Activated CD4-positive, alpha-beta T cell treated with anti-CD3 and anti-CD28 coated beads for 4 hours (primary cell): ENCODE measurements around the gene FARP1.

Experiments
- DNase-seq, 2 donors: peaks; one replicate each; pipeline ENCODE4 v3.0.0-alpha.2; 2020

FARP1 gene

DNA sequence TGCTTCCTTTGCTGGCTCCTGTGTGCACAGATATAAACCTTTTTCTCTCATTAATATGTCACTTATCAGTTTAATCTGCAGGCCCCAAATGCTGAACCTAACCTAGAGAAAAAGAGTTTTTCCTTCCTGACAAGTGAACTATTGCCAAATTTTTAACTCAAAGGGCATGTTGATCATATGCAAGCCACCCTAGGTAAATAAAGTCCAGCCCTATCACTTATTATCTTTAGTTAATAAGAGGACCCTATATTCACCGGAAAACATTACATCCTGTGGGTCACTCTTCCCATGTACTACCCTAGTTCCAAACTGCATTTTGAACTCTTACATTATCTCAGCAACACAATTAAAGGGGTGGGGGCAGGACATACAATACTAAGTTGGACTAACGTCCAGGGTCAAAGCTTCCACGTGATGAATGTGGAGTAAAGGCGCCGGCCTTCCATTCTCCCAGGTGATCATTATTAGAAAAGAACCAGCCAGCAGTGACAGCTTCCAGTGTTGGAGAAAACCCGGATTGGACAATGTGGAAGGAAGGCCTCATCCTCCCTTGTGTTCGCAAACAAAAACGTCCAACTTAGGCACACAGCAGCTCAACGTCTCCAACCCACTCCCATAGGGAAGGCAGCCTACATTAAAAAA, 347.4 kb downstream of the FARP1 start:
- no peak for DNase-seq

DNA sequence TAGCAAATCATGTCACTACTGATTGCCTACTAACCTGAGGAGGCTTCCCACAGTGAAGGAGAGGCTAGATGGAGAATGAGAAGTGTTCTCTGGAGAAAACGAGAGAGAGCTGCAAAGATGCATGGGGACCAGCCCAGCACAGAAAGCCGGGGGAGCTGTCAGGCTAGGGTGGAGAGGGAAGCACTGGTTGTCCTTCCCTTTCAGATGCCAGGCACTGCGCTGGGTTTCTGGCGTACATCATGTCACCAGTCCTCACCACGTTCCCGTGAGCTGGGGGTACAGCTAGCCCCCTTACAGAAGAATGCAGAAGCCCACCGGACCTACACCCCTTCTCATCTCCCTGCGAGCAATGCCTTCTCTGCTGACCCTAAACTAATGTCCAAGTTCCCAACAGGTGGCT, 348.0 kb downstream of the FARP1 start:
- no peak for DNase-seq

DNA sequence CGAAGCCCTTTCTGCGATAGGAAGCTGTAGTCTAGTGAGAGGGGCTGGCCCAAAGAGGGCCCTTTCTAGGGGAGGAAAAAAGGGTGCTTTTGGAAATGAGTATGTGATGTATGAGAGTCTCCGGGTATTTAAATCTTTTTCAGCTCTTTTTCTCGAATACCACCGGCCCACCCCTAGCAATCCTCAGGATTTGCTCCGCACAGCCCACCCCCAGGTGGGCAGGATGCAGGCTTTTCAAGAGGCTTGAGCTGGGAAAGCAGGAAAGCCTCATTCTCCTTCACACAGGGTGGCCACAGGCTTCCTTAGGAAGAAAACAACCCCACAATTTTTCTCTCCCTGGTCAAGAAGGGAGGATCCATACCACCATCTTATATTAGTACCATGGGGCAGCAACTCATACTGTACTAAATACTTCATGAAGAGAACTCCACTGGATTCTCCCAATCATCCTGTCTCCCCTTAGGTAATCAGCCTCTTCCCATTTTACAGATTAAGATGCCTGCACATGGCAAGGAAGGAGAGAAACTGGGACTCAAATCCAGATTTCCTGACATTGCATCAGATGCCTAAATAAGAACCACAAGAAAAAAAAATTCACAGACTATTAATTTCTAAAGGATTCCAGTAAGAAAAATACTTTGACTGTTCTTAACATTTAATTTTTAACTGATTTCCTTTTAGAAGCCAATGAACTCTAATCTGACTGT, 349.6 kb downstream of the FARP1 start:
- no peak for DNase-seq

DNA sequence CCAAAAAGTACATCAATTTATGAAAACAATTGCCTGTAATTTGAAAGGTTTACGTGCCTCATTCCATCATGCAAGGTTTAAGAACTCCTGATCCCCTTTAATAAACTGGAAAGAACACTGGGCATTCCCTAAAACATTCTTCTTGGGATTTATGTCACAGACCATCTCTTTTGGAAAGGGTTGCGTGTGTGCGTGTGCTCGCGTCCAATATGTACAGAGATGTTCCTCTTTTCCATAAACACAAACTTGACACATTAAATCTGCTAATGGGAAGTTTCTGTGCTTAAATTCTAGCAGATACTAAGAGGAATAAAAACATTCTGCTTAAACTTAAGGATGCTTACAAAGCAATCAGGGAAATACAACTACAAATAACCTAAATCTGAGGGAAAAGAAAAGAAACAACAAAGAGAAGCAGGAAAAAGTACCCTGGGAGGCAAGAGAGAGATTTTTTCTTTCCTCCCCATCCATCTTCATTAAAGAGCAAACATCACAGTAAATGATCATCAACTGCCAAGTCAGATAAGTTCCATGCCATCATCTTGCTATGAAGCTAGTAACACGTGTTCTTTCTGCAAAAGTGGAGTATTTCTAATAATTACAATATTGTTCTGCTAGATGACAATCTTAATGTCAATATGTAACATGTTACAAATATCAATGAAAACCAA, 350.3 kb downstream of the FARP1 start:
- DNase-seq = no peak

DNA sequence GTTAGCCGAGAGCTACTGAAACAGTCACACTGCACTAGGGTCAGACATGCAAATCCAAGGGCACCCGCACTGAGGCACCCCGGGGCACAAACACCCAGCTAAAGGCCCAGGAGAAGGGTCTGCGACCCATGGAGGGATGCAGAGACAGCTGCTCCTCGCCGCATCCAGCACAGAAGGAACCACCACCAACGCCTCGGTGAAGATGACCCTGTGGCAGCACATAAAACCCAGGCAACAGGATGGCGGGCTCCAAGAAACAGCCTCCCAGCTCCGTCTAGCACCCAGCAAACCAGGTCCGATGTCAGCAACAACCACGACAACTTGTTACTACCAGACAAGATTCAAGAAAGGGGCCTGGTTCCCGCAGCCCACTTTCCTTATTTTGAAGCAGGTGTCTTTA, 351.9 kb downstream of the FARP1 start:
- no peak for DNase-seq

DNA sequence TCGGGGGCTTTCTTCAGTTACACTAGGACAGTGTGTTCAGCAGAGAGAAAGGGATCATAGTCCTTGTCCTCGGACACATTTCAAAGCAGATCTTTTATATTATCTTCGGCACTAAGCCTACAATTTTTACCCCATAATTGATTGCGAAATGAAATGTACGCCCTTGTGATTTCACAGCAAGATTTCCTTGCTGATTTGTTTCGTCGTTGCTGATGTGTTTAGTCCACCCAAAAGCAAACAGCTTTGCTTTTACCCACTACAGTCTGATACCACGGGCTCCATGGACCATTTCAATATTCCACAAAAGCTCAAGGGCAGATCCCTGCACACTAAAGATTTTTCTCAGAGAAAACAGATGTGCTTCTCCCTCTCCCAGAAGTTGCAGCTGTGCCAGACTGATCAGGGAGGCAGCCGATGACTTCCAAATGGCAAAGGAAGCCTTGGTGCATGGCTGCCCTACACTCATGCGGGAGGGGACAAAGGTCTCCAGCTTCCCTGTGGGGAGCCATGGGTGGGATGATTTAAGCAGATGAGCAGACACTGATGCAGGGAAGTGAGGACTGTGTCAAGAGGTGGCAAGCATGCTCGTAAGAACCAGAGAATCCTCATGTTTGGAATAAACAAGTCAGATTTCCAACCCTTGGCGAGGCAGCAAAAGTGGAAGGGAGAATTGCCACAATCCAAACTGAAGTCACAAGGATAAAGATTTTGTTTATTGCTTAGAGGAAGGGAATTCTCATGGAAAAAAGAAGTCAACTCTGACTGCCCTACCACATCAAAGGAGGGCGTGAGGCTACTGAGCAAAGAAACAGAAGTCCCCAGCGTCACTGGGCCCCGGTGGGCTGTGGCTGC, 353.0 kb downstream of the FARP1 start:
- no peak for DNase-seq

DNA sequence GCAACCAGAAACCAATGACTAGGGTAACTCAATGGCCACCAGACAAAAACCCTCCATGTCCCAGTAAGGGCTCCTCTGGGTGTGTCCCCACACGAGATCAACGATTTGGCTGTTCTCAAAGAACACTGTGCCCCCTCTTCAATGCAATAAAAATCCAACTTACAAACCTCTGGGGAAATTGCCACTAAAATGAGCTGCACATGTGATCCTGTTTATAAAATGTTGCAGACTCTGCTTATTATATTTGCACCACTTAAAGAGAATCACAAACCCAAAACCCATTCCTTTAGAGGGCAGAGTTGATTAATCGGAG, 353.5 kb downstream of the FARP1 start:
- DNase-seq = no peak

DNA sequence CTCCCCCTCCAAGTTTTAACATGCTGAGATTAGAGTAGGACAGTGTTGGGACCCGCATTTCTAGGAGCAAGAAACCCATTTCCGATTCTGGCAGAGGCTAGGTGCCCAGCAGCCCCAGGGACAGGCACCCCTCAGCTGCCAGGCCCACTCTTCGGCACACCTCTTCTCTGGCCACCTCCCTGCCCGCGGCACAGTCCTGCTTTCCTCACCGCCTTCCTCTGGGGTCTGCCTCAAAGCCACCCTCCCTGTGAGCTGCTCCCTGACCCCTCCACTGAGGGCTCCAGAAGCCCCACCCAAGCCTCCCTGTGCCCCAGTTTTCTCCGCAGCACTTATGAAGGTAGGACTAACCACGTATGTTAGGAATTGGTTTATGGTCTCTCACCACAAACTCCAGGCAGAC, 354.1 kb downstream of the FARP1 start:
- no peak for DNase-seq

DNA sequence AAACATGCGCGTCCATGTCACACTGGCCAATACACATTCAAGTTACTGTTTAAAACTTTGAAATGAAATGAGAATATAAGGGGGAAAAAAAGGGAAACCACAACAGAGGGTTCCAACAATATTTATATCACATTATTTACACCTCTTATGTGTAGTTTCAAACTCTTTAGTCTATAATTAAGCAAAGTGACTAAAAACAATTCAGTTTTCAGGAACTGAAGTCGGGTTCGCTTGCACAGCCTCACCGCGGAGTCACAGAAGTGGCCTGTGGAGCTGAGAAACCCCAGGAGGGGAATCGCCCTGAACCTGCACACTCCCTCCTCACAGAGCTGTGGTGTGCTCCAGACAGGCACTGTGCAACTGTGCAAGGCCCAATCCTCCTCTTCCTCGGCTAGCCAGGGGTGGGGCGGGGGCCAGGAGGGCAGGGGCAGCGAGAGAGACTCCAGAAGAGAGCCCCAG, 358.1 kb downstream of the FARP1 start:
- DNase-seq = no peak

DNA sequence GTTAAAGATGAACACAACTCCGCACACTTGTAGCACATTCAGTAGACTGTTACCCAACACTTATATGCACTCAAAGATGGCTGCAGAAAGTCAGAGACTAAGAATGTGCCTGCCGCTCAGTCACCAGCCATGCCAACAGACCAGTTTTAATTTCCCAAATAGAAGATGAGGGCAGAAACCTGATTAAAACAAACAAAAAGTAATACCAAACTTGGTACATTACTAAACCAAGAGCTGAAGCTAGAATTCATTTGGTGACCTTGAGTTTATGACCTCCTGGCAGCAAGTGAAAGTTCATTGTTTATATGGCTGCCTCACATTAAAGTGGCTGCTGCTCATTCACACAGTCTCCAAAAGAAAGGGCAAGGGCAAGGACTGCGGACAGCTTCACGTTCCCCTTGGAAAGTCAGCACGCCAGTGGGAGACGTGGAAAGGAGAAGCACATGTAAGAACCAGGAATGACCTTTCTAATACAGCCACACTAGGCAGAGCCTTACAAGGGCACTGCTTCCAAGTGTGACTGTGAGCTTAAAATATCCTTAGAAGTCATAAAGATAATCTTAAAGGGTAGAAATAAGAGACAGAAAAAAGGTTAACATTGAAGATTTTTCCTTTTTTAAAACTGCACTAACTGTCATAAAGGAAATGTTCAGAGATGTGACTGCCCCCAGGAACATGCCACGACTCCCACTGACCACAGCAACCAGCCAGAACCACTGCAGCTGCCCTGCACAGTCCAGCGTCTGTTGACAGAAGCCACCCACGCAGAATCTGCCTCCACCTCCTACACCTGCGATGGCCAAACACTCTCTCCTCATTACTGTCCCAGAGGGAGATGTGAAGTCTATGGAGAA, 360.5 kb downstream of the FARP1 start:
- DNase-seq = no peak

DNA sequence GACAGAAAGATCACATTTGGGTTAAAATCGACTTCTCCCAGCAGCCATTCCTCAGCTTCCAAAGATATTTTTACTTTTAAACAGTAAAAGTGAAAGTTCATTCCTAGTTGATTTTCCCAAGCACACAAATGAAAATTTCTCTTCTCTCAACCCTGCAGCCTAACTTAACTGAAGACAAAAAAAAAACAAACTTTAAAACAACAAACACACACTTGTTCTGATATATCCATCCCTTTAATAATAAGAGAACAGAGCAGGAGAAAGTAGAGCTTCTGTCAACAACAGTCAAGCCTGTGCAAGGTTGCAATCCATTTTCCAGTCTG, 361.1 kb downstream of the FARP1 start:
- DNase-seq = no peak

DNA sequence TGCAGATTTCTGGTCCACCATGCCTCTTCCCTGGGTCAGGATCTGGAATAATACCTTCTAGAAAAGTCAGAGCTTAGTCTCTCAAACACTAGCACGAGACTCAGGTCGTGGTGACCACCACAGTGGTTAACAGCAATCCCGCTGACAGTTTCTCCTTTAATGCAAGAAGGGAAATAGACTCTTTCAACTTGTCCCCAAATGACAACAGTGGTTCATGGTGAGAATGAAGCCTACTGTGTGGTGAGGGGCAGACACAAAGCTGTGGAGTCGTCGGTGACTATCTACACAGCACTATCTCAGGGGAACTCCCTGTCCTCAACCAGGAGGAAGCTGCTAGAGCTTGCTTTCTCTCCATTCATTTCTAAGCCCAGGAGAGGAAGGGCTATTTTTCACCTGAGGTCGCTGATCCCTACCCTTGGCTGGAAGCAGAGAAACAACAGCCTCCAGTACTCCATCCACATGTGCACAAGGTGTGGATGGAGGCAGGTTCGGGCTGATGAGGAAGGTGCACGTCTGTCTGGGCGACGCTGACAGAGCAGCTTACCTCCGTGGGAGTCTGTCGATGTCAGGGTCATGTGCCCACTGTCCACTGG, 361.6 kb downstream of the FARP1 start:
- no peak for DNase-seq
